8988T (cell line): ENCODE data around the gene PAX3.

Experiments used
- DNase-seq: peaks from one replicate; pipeline ENCODE4 v3.0.0; 2011

PAX3 gene

DNA sequence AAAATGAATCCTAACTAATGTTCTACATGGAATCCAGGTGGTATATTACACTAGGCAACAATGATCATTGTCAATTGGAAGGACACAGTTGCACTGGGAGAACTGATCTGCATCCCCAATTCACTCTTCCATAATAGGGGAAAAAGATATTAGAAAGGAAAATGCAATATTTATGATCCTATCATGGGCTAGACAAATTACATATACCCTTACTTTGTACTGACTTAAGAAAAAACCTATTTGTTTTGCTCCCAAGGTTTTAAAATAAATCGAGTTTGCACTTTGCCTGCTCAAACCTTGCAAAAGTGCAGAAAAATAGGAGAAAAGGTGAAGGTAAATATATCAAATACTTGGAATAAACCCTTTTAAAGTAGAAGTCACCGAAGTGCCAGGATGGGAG lies 11.0 kb upstream of the PAX3 start:
- no peak for DNase-seq

- no peak for DNase-seq
These were observed 10.6 kb upstream of the PAX3 start for GRCh38 chr2:222309361-222309760.

DNA sequence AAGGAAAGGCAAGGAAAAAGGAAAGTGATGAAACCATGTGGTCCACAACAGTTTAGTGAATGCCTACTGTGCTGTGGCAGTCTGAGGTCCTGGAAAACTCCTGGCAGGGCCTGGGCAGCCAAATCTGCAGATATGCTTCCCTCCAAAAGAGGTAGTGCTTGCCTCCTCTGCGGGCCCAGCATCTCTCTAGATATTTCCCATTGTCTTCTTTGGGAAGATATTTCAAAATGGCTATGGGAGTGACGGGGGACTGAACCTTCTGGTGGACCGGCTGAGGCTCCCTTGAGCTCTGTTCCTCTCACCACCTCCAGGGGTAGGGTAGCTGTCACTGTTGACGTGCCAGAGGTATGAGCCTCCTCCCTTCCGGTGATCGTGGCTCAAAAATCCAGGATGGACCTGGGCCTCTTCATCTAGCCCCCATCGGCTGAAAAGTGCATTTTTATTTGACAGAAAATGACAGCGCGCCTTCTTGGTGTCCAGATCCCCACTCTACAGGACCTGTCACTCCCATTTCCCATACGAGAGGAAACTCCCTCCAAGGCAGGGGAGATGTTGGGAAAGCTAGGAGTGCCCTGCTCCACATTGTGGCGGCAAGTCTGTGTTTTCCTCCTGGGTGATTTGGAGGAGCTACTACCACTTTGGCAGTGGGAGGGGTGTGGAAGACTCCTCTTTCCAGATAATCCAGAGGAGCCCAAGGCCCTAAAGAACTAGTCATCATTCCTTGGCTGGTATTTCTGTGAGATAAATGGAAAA lies 9.4 kb upstream of the PAX3 start:
- DNase-seq: no peak

DNA sequence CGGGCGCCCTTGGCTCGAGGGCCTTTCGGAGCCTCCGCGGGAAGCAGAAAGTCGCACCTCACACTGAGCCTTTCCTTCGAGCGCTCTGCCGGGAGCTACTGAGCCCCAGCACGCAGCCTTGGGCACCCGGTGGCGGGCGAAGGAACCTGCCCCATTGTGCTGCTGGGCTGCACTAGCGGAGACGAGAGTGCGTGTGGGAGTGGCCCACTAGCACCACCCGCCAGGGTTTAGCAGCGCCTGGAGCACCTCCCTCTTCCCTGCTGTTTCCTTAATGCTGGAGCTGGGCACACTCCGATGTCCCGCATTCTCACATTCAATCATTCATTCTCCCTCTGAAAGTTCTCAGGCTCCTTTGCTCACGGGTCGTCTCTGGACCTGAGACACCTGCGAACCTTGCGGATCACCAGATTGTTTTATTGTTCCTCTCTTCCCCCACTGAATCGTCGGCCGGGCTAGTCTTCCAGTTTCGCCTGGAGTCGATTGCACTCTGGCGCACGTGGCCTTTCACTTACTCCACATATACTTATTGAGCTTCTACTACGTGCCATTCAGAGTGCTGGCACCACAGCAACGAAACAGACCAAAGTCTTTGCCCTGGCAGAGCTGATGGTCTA lies 8.5 kb upstream of the PAX3 start:
- DNase-seq: no peak

GRCh38 chr2:222306393-222307142 lies 7.8 kb upstream of the PAX3 start:
- DNase-seq: no peak

DNA sequence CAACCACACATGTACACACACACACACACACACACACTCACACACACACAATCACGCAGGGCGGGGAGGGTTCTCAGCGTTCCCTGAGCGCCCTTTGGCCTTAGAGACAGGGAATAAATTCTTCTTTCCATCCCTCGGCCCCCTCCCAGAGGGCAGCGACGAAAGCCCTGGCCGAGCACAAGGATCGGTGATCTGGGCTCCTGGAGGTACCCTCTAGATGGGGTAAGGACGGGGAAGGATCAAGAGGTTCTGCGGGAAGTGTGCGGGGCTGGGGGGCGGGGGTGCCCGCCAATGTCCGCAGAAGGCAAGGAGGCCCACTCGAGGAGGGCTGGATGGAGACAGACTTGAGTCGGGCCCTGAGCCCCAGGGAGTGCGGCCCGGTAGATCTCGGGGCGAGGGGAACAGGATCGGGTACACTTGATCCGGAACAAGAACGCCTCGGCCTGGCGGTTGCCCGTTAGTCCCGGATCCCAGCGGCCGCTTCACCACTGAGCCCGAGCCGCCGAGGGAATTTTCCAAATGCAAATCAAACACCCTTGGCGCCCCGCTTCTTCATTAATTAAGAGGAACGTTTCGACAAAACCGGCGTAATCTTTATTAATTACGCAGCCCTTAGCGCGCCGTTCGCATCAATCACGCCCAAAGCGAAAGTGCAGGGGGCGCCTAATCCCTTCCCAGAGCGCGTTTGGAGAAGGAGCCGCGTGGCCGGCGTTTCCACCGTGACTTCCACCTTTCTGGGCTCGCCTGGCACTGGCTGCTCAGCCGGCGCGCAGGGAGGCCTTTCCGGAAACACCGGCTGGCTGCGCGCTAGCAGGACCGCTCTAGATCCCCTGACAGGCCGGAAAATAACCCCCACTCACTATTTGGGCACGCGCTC lies 7.0 kb upstream of the PAX3 start:
- DNase-seq: no peak

- DNase-seq: no peak
These were observed 6.1 kb upstream of the PAX3 start for GRCh38 chr2:222304737-222305515.

GRCh38 chr2:222303828-222304736 lies 5.3 kb upstream of the PAX3 start:
- no peak for DNase-seq

DNA sequence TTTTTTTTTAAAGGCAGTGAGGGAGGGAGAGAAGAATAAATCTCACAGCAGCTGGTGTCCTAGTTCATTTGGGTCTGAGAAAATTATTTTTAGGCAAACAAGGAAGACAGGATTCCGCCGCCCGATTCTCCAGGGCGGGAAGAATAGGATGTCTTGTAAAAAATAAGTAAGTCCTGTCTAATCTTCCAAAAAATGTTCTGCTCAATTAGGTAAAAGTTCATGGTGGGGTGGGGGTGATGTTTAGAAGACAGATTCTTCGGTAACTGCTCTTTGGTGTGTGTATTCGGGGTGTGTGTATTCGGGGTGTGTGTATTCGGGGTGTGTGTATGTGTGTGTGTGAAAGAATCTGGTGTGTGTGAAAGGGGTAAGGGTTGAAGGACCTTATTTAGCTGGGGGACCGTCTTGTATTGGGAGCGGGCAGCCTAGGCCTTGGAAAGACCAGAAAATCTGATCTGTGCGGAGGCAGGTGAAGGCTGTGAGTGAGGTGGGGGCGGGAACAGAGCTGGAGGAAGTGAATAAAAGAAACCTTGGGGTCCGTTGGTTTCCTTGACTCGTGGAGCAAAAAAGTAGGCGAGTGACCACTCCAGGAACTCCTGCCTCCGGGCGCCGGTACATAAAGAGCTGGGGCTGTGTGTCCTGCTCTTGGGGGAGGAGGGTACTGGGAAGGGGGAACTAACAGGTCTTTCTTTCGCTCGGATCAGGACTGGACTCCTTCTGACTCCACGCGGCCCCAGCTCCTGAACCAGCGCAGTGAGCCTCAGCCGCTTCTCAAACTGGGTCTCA lies 4.4 kb upstream of the PAX3 start:
- no peak for DNase-seq

GRCh38 chr2:222302178-222303018 lies 3.6 kb upstream of the PAX3 start:
- no peak for DNase-seq

DNA sequence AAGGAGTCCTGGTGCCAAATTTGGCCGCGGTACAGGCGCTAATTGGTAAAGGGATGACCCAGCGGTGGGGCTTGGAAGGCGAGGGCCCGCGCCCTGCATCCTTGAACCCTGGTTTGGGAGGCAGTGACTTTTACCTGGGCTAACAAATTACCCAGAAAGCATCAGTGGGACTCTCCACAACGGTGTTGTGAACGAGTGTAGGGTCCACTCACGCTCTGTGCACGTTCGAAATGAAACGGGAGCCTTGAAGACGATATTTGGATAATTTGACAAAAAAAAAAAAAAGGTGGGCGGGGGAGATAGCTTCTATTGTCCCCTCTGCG lies 3.0 kb upstream of the PAX3 start:
- DNase-seq: no peak

DNA sequence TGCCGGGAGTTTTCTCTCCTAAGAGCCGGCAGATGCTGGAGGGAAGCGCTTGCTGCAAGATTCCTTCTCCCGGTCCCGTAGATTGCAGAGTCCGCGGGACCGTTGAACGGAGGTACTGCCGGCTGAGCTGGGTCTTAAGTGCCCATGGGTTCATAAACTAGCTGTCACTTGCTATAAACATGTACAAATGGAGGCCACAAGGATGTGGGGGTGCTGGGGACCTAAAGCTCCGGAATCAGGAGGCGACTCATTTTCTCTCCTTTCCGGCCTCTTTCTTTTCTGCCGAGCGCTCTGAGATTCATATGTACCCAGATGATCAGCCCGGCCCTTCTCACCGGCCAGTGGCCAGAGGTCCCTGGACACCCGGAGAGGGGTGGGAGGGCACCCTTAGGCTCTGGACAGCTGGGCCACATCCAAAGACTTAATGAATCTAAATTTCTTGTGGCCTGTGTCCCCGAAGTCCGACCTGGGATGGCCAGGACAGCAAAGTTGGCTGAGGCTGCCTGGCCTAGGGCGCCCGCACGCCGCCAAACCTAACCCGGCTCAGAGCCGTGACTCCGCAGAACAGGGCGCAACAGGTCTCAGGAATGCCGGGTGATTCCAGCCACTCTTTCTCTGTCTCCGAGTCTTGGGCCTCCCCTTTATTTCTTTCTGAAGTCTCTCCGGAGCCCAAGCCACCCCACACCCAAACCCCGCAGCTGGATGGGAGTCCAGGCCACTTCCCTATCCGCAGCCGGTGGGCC lies 2.4 kb upstream of the PAX3 start:
- DNase-seq: no peak

DNA sequence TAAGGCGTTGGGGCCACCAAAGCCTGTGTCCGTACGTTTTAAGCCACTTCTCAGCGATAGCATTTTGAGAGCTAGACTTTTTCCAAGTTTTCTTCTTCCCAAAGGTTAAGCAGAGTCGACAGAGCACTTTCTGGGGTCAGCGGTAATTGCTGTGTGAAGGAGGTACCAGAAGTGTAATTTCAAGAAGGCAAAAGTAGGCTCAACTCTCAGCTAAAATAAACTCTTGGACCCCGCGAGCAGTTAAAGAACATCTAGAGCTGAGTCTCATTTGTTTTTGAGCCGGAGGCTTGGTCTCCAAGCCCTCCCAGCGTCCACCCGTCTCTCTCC lies 1.9 kb upstream of the PAX3 start:
- DNase-seq: no peak

DNA sequence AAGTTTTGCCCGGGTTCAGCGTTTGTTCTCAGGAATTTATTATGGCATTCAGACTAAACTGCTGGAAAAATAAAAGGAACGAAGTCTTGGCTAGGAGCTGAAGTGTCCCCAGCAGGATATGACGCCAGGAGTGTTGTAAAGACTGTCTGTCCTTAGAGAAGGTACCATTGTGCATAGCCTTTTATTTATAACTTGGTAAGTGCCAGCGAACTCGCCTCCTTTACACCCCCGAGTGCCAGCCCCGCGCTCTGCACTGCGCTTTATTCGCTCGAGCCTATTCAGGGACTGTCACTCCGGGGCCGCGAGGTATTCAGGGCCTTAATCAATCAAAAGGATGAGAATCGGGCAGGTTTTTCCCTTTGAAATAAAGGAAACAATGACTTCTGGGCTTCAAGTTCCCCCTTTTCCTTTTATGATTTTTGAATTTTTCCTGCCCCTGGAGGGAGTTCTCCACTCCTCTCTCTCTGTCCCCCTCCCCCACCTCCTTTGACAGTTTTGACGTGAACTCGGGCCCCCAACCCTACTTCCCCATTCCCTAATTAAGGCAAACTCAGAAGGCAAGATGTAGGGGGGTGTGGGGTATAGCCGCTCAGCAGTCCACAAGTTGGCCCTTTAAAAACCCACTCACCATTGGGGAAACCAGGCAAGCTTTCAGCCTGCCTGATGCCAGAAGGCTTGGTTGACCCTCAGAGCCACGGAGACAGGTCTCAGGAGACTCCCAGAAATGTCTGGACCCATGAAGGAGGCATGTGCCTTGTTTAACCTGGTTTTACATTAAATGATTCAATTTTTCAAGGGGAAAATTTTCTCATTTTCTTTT lies 1.3 kb upstream of the PAX3 start:
- no peak for DNase-seq

- no peak for DNase-seq
These were observed 842 bp downstream of the PAX3 start for GRCh38 chr2:222298001-222298310.

GRCh38 chr2:222297600-222297935 lies 1.2 kb downstream of the PAX3 start:
- no peak for DNase-seq

DNA sequence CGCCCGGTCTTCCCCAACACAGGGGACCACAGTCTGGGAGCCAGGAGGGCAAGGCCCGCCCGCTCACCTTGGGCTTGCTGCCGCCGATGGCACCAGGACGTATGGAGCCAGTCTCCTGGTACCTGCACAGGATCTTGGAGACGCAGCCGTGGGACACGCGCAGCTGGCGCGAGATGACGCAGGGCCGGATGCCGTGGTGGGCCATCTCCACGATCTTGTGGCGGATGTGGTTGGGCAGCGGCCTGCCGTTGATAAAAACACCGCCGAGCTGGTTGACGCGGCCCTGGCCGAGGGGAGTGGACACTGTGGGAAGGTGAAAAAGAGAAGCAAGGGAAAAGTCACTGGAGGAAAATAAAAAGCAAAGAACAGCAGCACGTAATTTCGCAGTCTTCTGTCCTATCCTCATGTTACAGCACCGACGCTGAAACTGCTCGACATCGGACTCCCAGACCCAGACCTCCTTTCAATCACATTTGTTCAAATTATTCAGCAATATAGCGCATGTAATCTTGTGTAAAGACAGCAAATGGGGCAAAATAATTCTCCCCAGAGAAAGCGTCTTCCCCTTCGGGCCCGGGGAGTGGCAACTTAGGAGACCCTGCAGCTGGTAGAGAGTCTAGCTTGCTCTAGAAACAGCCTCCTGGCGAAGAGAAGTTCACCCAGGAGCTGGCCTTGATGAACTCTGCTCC lies 1.7 kb downstream of the PAX3 start:
- no peak for DNase-seq

DNA sequence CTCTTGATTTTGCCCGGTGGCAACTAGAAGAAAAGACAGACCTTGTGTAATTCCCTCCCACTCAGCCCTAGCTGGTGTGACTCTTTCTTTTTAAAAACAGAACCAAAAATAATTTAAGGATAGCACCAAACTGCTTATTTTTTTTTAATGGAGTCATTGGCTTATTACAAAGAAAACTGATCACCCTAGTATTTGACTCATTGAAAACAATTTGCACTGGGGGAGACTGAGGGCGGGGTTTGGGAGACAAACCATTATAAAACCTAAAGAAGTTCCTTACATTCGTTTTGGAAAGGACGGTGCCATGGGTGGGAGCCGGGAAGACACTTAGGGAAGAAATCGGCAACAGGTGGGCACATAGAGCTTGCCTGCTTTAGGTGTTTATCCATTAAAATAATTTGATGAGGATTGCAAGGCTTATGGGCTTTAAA lies 2.5 kb downstream of the PAX3 start:
- DNase-seq: no peak
